Panc1 (cell line): ENCODE data around the gene FSIP1.

Source experiments
- CTCF ChIP-seq: fragments of 450-650 bp; IDR thresholded peaks from 2 replicates; pipeline ENCODE4 v1.5.1; 2017; ENCODE audit warnings: mild to moderate bottlenecking
- POLR2AphosphoS5 ChIP-seq: IDR thresholded peaks from 2 replicates; pipeline ENCODE4 v1.6.1; 2012; ENCODE audit warnings: mild to moderate bottlenecking, low read depth, low read length, moderate library complexity
- SIN3A ChIP-seq: IDR thresholded peaks from 2 replicates; pipeline ENCODE4 v1.6.1; 2012; ENCODE audit warnings: low read depth, mild to moderate bottlenecking, low read length, moderate library complexity, borderline replicate concordance; ENCODE audit not compliant: insufficient read depth
- TCF7L2 ChIP-seq: IDR thresholded peaks from 2 replicates; pipeline ENCODE4 v1.6.1; 2011; ENCODE audit warnings: mild to moderate bottlenecking, low read depth, low read length, inconsistent platforms

DNA sequence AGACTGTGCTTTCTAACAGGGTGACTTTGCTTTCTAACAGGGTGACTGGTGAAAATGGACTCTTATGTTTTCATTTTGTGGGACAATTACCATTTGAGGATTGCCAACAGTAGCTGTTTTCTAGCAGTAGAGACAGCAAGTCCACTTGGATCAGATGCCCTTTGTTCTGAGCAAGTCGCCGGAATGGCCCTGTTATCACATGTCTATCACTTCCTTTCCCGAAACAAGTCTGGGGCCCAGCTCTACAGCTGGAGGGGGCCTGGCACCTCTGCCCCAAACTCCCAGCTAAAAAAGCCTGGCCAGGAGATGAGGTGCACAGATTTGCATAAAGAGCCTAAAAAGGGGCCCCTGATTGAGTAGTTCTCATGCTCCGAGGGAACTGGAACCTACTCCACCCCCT lies 157.2 kb downstream of the FSIP1 start:
- TF ChIP-seq CTCF: no peak
- TF ChIP-seq POLR2AphosphoS5: no peak
- no peak for TF ChIP-seq SIN3A
- TF ChIP-seq TCF7L2: no peak
